22Rv1 (cell line): Measurements from ENCODE around the gene STK36.

Experiments used
- CTCF ChIP-seq: fragments of 450-650 bp; IDR thresholded peaks from 2 replicates; pipeline ENCODE4 v1.5.1; 2017; ENCODE audit warnings: mild to moderate bottlenecking
- ZFX ChIP-seq: fragments of 450-650 bp; IDR thresholded peaks from 2 replicates; pipeline ENCODE4 v1.6.1; 2017; ENCODE audit warnings: antibody characterized with exemption, borderline replicate concordance

- TF ChIP-seq CTCF (no peak), ZFX (no peak)
Observed at GRCh38 chr2:218671654-218672566, at the start of gene STK36, which contains the start of gene RNF25.
